NCI-H1694 treated with DMSO at 0.1 percent for 48 hours (cell line): ENCODE measurements around the gene PLCH1.
A peak's percentile ranks its signal among the peaks of the same experiment; 100 is the strongest.

ENCODE experiments used
- DNase-seq: peaks from one replicate; lab custom pipeline; 2025; lab: John Stamatoyannopoulos, UW

The PLCH1 gene

DNA sequence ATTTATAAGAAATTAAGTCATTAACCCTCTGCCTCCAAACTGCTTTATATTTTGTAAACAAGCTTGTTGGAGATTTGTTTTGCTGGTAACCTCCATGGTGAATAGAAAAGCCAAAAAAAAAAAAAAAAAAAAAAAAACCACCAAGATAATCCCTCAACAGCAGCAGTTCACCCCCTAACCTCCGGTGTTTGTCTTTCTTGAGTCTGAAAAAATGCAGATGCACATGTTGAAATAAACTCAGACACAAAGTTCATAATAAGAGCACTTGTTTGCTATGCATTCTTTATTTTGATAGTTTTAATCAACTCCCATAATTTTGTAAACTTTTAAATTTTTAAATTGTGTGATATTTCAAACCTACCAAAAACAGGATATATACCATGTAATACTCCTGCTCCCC lies 1.8 kb upstream of the PLCH1 start:
- DNase-seq = no peak

DNA sequence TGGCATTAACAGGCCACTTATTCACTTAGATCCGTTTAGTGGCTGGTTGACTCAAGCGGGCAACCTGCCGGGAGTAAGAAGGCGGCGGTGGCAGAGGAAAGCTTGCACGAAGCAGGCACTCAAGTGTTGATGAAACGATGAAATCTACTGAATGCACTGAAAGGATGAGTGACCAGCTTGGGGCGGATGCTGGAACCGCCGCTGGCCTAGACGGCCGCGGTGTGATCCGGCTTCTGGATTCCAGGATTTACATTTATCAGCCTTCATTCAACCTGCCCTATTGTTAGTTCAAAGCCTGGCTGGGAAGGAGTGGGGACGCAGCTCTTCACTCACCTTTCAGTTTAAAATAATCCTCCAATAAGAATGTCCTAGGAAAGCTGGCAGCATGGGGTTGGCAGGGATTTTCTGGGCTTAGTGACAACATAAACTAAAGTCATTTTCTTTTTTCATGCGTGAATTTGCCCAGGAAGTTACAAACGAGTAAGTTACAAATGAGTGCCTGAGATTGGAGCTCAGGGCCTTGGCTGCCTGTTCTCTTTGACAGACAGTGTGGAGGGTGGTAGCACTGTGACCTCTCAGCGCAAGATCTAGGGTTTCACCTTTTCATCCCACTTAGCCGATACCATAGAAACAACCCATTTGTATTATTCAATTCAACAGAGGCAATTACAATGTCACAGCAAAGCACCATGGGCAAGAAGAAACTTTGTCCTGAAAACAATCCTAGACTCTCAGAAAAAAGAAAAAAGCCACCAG lies 1.1 kb upstream of the PLCH1 start:
- DNase-seq = no peak

DNA sequence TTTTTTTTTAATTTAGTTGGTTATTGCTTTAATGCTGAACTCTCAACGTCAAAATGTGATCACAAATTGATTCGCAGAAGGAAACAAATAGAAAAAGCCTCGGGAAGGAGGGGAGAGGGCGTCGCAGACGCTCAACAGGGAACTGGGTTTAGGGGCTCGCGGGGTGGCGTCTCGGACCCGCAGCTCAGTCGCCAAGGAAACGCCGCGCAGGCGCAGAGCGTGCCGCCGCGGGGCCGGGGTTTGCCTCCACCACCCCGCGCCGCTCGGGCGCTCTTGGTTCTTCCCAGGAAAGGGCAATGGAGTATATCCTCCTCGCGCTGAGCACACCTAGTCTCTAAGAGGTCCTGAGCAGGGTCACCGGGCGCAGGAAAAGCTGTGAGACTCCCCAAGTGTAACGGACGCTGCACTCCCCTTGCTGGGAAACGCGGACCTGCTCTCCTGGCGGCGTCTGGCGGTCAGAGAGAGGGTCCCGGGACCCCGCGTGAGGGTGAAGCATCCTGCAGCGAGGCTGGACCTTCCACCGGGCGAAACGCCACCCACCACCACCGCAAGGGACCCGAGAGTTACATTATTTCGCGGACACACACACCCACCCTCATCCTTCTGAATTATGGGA lies 753 bp downstream of the PLCH1 start:
- peak; percentile 41 for DNase-seq

DNA sequence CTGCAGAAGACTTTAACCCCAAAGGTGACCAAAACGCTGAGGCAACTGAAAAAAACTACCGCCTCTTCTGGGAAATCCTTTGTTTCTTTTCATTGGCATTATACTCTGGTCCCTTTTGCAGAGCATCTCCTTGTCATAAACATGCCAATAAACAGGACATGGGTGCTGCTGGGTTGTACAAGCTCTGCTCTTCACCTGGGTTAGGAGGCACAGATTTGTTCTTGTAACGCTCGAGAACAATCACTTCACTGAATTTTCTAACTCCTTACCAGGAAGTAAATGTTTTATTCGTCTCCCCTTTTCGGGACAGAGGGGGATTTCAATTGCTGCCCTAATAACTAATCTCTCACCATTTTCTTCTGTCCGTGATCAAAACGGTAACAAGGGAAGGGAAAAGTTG lies 1.3 kb downstream of the PLCH1 start:
- DNase-seq = no peak

DNA sequence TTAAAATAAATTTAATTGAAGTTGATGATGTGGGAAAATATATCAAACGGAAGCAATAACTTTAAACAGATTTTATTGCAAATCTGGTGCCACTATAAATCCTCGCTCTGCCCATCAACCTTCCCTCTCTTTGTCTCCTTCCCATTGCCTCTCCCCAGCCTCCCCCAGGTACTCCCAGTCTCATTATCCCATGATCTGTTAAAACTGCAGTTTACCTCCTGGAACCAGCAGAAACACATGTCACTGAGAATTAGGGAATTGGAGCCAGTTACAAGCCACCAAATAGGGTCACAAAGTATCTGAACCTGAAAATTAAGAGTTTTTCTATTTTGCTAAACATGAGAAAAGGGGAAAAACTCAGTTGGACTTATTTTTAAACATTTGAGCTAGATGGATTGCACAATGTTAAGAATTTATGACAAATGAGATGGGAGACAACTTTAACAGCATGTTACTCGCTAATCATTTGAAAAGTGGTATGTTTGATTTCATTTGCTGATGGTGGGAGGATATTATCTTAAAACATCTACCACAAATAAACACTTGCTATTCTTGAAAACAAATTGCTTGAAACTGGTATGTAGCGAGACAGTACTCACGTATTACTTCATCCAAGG lies 2.4 kb downstream of the PLCH1 start:
- DNase-seq = no peak

DNA sequence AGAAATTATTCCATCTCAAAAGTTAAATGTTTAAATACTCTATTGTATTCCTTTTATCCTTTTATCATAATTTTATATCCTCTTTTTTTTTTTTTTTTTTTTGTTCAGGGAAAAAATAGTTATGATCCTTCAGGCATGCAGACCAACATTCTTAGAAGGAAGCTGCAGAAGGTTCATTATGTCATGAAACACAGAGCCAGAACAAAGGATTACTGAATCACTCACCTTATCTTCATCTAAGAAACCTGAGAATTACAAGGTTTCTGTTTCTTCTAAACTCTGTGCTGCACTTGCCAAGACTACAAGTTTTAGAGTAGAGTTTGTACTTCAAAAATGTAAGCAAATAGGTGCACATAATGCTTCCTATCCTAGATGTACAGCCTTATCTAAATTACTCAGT lies 3.3 kb downstream of the PLCH1 start:
- DNase-seq = no peak

DNA sequence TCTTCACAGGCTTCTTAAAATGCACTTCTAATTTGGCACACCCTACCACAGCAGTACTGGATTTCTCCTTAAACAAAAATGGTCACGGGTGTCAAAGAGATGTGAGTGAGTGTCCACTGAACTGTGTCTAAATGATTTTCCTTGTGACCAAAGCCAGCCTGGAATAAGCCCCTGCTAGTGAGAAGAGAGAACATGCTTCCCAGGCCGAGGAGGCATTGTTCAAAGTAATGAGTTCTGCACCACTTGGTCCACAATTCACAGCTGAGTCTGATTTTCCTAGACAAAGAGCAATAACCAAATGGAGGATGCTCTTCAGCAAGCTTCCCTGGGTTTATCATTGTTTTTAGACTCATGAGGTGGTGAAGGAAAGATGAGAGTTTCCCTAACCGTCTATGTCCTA lies 3.8 kb downstream of the PLCH1 start:
- no peak for DNase-seq

DNA sequence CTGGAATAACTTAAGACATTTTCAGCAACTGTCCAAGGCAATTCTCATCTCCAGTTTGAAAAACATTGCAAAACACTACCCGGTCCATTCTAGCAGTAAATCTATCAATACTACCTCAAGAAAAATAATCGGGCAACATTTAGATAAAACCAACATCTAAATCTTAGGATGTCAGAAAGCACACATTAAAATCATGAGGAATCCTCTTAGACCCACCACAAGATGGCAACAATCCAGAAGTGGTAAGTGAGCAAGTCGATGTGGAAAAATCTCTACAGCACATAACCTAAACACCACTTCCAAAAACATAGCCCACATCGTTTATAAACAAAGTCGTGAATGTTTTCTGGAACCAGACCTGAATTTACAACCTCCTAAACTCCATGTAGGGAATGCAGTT lies 5.7 kb downstream of the PLCH1 start:
- DNase-seq = no peak

DNA sequence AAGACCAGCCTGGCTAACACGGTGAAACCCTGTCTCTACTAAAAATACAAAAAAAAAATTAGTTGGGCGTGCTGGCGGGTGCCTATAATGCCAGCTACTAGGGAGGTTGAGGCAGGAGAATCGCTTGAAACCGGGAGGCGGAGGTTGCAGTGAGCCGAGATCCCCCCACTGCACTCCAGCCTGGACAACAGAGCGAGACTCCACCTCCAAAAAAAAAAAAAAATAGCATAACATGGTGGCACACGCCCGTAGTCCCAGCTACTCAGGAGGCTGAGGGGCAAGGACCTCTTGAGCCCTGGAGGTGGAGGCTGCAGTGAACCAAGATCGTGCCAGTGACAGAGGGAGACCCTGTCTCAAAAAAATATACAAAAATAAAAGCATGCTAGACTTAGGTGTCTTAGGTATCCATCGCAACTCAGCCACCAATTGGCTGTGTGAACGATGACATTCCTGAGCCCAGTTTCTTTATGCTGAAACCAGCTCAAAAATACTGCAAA lies 6.2 kb downstream of the PLCH1 start:
- DNase-seq = no peak

DNA sequence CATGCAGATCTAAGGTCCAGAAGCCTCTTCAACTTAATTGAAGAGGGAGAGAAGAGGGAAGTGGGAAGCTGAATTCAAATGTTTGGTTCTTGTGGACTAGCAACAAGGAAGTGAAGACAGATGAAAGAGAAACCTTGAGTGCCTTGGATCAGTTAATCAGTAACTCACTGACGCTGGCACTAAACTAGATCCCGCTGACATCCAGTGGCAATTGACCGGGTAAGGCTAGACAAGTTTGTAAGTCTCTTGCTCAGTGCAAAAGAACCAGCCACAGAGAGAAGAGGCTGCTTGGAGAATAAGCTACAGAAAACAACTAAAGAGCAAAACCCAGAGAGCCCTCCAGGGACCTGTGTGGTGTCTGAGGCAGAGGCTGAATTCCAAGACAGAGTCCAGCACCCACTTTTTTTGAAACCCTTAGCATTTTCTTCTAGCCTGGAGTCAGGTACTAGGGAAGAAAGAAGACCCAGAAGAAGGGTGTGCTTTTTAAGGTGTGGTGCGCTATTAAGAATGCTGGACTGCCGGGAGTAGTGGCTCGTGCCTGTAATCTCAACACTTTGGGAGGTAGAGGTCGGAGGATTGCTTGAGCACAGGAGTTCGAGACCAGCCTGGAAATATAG lies 6.9 kb downstream of the PLCH1 start:
- DNase-seq = no peak

DNA sequence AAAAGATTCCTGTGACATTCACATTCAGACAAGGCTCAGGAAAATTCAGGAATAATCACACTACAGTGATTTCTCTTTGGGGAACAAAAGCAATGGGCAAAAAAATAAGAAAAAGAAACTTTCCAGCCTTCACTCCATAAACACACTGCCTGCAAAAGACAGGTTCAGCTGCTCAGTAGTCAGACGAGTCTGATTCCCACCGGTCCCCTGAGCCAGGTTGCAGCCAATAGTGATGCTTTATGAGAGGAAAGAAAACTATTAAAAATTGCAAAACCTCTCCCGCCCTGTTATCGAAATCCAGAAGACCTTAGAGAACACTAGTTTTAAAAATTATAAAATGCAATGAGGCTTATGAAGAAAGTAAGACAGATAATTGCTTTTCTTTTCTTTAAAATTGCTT lies 8.5 kb downstream of the PLCH1 start:
- DNase-seq = no peak

DNA sequence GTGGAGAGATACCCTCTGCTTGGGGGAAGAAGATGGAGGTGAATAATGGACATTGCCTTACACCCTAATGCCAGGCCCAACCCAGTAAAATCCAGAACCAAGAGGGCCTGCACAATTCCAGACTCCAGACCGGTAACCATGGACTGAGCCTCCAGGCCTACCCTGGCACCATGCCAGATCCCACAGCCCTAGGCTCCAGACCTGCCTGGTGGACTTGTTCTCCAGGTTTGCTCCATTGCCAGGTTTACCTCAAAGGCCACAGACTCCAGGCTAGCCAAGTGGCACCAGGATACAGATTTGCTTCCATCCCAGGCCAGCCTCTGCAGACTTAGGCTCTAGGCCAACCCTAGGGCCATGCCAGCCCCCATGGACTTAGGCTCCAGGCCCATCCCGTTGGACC lies 14.0 kb downstream of the PLCH1 start:
- no peak for DNase-seq

DNA sequence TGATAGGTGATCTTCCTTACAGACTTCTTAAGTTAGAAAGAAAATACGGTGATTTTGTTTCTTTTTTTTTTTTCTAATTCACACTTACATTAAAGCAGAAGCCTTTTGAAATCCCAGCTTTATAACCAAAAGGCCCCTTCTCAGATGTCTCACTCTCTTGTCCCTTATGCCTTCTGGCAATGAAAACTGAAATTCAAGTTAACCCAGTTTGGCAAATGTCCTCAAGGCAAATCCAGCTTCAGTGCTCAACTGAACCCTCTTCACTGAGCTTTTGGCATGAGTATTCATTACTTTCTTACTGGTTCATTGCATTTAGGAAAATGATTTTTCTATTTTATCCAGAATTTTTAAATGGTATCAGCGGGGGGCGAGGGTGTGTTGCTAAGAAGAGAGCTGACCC lies 17.0 kb downstream of the PLCH1 start:
- DNase-seq = no peak

DNA sequence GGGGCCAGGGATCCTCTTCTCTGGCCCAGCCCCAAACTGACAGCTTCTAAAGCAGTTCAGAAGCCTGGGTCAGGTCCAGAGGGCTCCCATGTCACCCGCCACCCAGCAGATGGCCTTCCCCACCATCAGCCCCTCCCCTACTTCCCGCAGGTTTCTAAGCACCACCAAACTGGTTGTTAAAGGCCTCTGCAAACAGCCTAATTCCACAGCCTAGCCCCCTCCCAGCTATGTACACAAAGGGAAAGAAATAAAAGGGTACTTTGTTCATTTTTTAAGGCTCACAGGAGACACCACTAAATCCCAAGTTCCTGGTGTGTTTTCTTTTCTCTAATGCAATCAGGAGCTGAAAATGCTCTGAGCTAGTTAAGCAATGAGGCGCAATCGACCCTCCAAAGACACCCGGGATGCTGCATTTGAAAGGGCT lies 30.6 kb downstream of the PLCH1 start:
- DNase-seq = peak; percentile 16

DNA sequence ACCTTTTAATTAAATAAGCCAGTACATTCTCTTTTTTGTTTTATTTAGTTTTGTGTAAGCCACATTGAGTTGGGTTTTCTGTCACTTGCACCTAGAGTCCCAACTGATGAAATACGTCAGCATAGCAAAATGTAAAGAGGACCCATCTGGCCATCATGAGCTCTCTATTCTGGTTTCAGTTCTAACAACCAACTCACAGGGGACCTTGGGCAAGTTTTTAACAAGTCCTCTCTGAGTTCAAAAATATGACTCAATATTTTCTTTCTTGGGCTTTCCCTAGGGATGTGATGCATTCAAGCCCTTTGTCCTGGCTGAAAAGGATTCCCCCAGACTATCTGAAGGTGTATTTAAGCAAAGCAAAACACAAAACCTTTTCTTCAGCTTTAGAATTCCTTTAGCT lies 32.9 kb downstream of the PLCH1 start:
- no peak for DNase-seq

DNA sequence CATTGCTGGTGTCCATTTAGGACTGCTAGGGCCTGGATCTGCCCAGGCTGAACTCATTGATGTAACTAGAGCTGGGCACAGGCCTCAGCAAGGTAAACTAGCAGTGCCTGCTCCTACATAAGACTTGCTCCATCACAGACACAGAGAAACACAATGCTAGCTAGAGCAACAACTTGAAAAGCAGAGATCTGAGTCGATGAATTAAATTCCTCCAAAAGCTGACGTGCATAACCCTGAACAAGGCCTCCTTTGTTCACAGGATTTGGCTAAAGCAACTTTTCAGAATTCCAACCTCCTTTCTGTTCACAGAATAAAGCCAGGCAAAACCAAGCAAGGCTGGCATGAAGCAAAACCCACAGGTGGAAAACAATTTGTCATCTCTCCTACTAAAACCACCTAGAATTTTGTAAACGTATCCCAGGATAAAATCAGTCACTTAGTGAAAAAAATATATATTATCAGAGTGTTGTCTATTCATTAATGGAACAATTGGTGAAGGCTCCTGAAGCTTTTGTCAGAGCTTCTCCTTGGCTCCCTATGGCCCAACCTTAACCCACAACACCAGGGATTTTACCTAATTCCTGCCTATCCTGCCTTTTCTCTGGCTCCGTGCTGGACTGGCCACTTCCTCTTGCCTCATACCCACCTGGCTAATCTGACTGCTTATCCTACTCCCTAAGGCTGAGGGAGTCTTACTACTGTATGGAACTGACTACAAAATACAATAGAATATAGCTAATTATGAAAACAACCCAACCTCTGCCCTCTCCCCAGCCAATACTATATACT lies 39.9 kb downstream of the PLCH1 start:
- DNase-seq = no peak

DNA sequence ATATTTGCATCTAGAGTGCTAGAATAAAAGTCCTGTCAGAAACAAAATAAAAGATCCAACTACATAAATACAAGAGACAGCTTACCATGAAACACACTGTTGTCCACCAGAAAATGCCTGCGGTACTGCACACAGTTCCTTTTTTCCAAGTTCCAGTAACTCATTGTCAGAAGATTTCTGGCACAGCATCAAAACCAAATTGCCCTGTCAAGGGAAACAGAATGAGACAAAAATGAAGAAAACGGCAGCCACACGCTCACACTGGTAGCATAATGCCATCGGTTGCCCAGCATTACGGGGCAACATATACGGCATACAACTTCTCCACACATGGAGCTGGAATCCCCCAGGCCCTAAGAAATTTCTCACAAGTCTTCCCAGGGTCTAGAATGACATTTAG lies 40.8 kb downstream of the PLCH1 start:
- DNase-seq = no peak

DNA sequence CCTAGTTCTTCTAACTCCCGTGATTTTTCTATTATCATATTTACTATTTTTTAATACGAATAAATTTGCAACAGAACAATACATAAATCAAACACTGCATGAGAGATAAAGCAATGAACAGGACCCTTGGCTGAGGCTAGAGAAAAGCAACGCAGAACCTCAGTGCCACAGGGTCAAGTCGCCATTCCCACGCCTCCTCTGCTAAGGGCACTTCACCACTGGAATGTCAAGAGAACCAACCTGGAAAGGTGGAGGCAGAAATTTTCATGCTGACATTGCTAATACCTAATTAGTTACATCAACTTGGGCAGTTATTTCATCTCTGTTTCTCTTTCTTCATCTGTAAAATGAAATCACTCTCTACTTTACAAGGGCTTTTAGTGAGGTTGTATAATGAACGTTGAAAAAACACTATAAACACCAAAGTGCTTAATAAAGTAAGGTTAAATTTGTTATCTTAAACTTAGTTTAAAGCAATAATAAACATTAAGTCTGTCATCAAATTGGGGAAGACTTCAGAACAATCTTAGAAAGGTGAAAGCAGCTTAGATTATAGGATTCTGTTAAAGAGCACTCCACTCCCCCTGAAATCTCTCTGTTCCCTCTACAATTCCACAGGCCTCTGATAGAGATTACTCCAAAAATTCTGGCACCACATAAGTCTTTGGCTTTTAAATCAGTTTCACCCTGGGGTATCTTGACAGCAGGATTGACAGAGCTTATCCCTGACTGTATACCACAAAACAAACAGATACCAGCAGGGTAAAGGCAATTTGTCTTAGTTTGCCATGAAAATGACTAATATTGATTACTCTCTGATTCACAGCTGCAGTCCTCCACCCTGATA lies 41.9 kb downstream of the PLCH1 start:
- DNase-seq = no peak

DNA sequence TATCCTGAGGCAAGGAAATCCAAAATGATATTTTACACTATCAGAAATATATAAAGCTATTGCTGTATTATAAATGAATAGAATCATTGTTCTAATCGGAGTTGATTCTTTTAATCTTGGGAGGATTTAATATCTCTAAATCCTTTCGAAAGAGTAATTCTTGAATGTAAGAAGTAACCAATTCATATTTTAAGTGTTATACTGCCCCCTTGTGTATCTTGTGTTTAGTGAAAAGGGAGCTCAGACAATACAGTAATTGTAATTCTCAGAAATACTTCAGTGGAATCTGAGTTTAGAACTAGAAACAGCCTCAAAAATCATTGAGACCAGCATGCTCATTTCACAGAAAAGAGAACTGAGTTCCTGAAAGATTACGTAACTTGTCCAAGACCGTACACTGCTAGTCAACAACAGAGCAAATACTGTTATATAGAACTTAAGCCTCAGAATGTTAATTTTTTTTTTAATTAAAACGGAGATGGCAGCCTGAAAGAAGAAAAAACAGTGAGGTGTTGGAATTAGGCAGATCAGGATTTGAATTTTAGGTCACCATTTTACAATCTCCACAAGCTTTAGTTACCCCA lies 42.9 kb downstream of the PLCH1 start:
- peak; percentile 85 for DNase-seq

DNA sequence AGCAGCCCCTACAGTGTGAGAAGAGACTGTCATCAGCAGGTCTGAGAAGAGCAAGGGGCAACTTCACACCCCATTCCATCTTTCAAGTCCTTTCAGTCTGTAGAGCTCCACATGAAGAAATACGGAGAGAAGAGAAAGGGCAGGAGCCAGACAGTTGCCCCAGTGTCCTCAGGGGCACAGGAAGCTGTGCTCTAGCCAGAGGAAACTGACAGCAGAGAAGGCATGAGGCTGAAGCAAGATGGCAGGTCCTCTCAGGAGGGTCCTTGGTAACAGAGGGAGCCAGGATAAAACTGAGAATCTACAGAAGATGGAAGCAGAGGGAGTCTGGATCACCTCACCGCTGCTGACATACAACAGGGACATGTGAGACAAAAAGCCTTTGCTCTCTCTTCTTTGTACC lies 47.3 kb downstream of the PLCH1 start:
- DNase-seq = no peak

DNA sequence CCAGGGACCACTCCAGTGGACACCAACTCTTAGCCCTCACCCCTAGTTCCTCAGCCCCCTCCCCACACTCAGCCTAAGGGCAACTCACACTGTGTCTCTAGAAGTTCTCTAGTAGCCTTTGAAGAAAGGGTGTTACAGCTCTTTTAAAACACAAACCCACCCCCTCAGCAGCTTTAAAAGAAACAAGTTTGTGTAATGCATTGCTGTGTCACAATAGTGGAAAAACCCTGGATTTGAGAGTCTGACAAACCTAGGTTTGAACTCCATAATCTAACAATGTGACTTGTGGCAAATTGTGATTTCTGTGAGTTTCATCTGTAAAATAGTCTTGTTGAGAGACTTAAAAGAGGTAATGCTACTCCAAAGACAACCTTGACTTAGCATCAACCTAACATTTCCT lies 54.0 kb downstream of the PLCH1 start:
- DNase-seq = no peak
